OCI-LY1 (cell line): ENCODE measurements around the gene SMAD3.

ENCODE experiments used
- EZH2 ChIP-seq: fragments of 200-600 bp; sonication (generic), shearing (Covaris generic); IDR thresholded peaks from 2 replicates; pipeline ENCODE4 v1.8.0; 2017; ENCODE audit warnings: borderline replicate concordance, mixed run types, mild to moderate bottlenecking, antibody characterized with exemption, low read length, moderate library complexity, mixed read lengths
- TF ChIP-seq, protein P1 (sequence below): fragments of 200-600 bp; sonication (generic), shearing (Covaris generic); IDR thresholded peaks from 2 replicates; pipeline ENCODE4 v1.5.1; 2017; ENCODE audit warnings: mild to moderate bottlenecking, antibody characterized with exemption, low read length, moderate library complexity, mixed read lengths

DNA sequence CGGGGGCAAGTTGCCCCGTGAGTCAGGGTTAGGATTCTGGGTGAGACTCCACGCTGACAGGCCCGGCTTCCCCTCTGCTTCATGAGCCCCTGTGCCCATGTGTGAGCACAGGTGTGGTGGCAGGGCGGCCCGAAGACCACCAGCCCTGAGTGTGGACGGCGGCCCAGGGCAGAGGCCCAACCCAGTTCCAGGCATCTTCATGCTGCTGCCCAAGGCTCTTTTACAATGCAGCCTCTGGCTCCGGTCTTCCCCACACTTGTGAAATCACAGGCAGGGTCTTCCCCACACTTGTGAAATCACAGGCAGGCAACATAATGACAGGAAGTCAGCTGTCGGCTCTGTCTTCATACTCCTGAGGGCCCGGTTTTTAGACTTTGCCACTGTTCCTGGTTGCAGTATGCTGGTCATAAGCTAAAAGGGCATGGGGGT is 110.3 kb downstream of the SMAD3 start:
- TF ChIP-seq, protein P1, sequence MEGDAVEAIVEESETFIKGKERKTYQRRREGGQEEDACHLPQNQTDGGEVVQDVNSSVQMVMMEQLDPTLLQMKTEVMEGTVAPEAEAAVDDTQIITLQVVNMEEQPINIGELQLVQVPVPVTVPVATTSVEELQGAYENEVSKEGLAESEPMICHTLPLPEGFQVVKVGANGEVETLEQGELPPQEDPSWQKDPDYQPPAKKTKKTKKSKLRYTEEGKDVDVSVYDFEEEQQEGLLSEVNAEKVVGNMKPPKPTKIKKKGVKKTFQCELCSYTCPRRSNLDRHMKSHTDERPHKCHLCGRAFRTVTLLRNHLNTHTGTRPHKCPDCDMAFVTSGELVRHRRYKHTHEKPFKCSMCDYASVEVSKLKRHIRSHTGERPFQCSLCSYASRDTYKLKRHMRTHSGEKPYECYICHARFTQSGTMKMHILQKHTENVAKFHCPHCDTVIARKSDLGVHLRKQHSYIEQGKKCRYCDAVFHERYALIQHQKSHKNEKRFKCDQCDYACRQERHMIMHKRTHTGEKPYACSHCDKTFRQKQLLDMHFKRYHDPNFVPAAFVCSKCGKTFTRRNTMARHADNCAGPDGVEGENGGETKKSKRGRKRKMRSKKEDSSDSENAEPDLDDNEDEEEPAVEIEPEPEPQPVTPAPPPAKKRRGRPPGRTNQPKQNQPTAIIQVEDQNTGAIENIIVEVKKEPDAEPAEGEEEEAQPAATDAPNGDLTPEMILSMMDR, result no peak
- no peak for TF ChIP-seq EZH2
